ENCODE data around the gene PRDM4. TPM values are rescaled to one million over a fixed set of nuclear protein-coding genes. Genes with fewer than 3 reads are reported as not detected.
"Not testable (repeated sequence)": the region's sequence is repeated elsewhere in the genome, so short reads cannot be mapped to it uniquely, and the experiment has no call there.

PRDM4 gene
- total RNA-seq, 2 experiments from 2014 or later, result 30.6 TPM

GRCh38 chr12:107775093-107775721 is 14.3 kb upstream of the PRDM4 start:
- ChIA-PET CTCF (interaction anchor here (1.1 kb wide), 1 partner anchor 110 kb away, joined by 3 read pairs; no protein-coding TSS in a partner anchor), POLR2A (no interaction called here)

DNA sequence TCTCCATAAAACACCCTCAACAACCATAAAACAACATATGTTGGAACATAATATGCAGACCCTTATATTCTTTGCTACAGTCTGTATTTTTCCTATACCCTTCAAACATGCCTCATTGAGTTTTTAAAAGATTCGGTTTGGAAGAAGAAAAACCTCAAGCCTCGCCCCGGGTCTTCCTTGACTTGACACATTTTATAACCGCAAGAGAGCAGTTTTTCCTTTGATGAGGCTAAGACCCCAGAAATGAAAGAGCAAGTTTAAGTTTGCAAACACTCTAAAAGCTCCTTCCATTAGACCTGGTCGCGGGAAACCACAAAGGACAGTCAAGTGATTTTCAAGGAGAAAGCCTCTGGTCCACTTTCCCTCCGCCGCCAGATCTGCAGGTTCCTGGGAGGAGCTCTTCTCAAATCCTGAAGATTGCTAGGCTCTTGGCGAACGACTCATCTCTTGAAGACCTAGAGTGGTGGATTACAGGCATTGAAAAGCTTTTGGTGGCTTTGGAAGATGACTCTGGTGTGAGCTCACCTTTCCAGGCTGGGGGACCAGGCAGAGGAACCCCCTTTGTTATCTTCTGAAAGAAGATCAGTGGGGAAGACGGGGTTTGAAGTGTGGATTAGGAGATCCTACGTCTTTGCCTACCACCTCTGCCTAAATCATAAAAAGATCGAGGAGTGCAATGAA is 13.6 kb upstream of the PRDM4 start, which contains the start of gene ASCL4:
ASCL4 (plus strand) TSS at position 356 of the 681 bp plus-strand sequence. CDS start 515 bp downstream, outside the sequence.
- ChIA-PET CTCF (interaction anchor here (1.1 kb wide), 1 partner anchor 111 kb away, joined by 3 read pairs; no protein-coding TSS in a partner anchor), POLR2A (no interaction called here)

DNA sequence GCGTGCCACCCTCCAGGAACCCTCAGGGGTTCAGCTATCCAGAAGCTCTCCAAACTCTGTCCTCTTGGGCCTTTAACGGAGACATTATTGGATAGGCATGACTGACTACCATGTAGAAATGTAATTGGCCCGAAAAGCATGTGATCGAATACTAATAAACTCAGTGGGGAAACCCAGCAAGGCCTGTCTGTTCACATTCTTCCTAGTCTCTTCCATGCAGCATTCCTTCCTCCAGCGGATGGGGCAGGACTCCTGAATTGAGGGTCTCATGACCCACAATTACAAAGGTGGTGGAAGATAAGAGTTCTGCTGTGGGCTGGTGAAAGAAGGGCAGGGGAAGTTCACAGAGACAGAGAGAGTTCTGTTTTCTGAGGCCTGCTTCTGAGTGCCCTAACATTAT is 6.5 kb upstream of the PRDM4 start:
- CTCF ChIA-PET, result no interaction called here

DNA sequence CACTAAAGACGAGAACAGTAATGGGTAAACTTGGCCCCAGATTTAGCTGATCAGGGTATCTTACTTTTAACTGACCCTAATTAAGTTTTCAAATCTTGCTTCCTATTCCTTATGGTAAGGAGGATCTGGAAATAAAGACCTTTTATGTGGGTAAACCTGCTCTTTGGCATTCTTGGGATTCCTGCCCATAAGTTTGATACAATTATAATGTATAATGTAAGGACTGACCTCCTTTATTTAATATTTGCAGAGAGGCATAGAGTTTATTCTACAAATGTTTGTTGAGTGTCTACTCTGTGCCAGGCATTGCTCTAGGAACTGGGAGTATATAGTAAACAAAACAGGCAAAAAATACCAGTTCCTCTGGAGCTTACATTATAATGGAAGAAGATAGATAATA is 4.4 kb upstream of the PRDM4 start:
- ChIA-PET CTCF (no interaction called here), POLR2A (no interaction called here)

More for the DNA sequence above, 6.5 kb upstream of the PRDM4 start:
- POLR2A ChIA-PET, result no interaction called here

GRCh38 chr12:107764626-107765025 is 3.7 kb upstream of the PRDM4 start:
- CTCF ChIA-PET, result no interaction called here

DNA sequence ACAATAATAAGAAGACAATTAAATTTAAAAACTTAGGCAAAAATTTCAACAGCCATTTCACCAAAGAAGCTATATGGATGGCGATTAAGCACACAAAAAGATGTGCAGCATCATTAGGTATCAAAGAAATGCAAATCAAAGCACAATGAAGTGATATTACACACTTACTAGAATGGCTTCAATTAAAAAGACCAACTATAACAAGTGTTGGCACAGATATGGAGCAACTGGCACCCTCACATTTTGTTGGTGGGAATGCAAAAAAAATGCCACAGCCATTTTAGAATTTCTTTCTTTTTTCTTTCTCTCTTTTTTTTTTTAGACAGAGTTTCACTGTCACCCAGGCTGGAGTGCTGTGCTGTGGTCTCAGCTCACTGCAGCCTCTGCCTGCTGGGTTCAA is 1.9 kb upstream of the PRDM4 start:
- POLR2A ChIA-PET, result no interaction called here
- CTCF ChIA-PET, result no interaction called here

More at GRCh38 chr12:107764626-107765025, 3.7 kb upstream of the PRDM4 start:
- POLR2A ChIA-PET, result no interaction called here

DNA sequence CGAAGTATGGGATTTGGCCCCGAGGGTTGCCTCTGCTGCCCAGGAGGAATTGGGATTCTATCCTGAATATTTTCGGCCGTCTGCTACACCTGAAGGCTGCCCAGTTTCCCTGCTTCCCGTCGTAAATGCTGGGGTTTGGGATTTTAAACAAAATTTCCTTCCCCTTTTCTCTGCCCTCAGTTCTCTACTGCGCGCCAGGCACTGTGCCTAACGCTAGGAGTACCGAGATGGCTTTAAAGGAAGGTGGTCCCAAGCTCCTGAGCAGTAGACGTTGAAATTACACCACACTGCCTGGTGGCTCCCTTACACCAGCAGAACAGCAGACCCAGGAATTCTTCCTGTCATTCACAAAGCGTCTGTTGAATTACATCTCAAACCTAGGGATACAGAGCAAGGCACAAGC is 566 bp upstream of the PRDM4 start:
- ChIA-PET CTCF (no interaction called here), POLR2A (no interaction called here)

- ChIA-PET POLR2A (no interaction called here), CTCF (no interaction called here)
Measured at GRCh38 chr12:107760207-107760808, 629 bp downstream of the PRDM4 start.

- ChIA-PET POLR2A (no interaction called here), CTCF (no interaction called here)
Measured at GRCh38 chr12:107759410-107759809, 1.5 kb downstream of the PRDM4 start.

- CTCF ChIA-PET, result no interaction called here
- POLR2A ChIA-PET, result no interaction called here
Measured at GRCh38 chr12:107749083-107749482, 11.9 kb downstream of the PRDM4 start.

GRCh38 chr12:107748472-107748871 is 12.5 kb downstream of the PRDM4 start:
- POLR2A ChIA-PET, result no interaction called here
- CTCF ChIA-PET, result no interaction called here

DNA sequence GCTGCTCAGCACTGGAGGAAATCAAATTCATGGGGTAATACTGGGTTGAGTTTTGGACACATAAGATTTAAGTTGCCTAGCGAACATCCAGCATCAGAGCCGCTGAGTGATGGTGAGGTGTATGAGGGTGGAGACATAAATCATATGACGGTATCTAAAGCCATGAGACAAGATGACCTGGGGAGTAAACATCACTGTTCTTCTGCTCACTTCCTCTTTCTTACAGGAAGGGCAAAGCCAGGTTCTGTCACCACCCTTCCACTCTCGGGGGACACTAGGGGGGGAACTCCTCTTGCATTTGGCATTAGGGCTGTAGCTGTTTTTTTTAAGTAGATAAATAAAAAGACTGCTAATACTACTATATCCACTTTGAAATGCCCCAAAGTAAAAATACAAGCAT is 24.0 kb downstream of the PRDM4 start:
- CTCF ChIA-PET, result interaction anchor here (0.8 kb wide), 1 partner anchor 22 kb away, joined by 3 read pairs; no protein-coding TSS in a partner anchor
- POLR2A ChIA-PET, result no interaction called here

- POLR2A ChIA-PET, result no interaction called here
- CTCF ChIA-PET, result no interaction called here
Measured at GRCh38 chr12:107735763-107736162, 25.2 kb downstream of the PRDM4 start.

DNA sequence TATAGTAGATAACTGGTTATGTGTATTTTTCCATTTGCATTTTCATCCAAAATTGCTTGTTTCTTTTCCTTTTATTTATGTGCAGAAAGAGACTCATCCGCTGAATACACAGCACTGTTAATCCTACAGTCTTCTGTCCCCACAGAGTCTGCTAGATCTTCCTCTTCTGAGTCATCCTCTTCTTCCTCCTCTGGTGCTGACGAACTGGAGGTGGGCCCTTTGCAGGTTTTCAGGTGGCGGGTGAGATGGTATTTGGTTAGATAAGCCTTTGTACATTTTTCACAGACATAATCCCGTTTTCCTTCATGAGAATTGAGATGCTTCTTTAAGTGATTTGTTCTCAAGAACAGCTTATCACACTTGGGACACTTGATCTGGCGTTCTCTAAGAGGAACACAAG is 26.8 kb downstream of the PRDM4 start:
- ChIA-PET POLR2A (no interaction called here), CTCF (no interaction called here)

- ChIA-PET POLR2A (no interaction called here), CTCF (no interaction called here)
Measured at GRCh38 chr12:107732365-107732764, 28.6 kb downstream of the PRDM4 start.

DNA sequence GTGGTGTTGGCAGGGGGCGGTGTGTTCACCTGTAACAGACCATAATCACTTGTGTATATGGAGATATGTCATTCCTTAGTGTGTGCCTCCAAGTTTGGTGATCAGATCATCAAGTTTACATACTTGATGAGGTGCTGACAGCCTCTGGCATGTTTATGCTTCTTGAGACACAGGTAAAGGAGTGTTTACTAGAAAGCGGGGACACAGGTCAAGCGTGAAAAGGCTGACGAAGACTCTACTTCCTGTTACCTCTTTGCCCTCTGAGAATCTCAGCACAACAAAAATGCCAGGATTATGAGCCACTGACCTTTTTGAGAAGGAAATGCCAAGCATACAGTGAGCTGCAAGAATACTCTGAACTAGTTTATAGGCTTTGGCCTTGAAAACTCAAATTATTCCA is 29.6 kb downstream of the PRDM4 start:
- ChIA-PET CTCF (no interaction called here), POLR2A (no interaction called here)

DNA sequence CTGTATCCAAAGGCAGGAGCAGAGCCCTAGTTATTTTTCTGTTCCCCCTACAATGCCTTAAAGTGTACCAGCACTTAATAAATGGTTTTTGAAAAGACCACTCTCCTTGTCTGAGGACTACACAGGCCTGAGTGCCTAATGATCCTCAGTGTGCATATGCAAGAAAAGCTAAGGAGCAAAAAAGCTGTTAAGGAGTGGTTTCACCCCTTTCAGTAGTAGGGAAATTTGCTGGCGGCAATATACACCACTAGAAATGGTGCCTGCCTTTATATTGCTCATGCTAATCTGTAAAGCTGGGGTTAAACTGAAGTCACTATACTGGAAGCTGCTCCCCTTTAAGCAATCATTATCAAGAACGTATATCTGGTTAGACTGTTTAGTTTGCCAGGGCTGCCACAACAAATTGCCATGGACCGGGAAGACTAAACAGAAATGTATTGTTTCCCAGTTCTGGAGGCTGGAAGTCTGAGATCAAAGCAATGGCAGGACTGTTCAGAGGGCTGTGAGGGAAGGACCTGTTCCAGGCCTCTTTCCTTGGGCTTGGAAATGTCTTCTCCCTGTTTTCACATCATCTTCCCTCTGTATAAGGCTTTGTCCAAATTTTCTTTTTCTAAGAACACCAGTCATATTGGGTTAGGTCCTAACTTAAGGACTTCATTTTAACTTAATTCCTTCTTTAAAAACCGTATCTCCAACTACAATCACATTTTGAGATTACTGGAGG is 30.2 kb downstream of the PRDM4 start:
- ChIA-PET POLR2A (no interaction called here), CTCF (no interaction called here)

GRCh38 chr12:107727742-107728141 is 33.2 kb downstream of the PRDM4 start:
- CTCF ChIA-PET, POLR2A ChIA-PET: not testable (repeated sequence)

DNA sequence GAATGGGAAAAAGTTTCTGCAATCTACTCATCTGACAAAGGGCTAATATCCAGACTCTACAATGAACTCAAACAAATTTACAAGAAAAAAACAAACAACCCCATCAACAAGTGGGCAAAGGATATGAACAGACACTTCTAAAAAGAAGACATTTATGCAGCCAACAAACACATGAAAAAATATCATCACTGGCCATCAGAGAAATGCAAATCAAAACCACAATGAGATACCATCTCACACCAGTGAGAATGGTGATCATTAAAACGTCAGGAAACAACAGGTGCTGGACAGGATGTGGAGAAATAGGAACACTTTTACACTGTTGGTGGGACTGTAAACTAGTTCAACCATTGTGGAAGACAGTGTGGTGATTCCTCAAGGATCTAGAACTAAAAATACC is 33.6 kb downstream of the PRDM4 start:
- POLR2A ChIA-PET, CTCF ChIA-PET: not testable (repeated sequence)

DNA sequence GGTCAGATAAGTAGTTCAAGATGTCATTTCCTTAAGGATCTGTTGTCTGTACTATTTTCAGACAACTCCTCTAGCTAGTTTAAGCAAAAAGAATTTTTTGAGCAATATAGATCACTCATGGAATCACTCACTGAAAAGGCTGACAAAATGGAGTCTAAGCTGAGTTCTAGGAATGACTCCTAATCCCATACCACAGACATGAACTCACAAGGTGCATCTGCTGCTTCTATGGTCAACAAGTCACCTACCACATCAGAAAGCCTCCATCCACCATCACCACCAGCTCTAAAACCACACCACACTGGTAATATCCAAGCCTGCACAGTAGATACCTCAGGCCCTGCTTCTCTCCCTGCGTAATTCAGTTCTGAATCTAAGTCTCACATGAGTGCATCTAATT is 42.3 kb downstream of the PRDM4 start:
- CTCF ChIA-PET, result no interaction called here

GRCh38 chr12:107715780-107716179 is 45.2 kb downstream of the PRDM4 start:
- CTCF ChIA-PET, result no interaction called here
- POLR2A ChIA-PET, result no interaction called here

More for the DNA sequence above, 42.3 kb downstream of the PRDM4 start:
- POLR2A ChIA-PET, result no interaction called here

Data from activated CD8-positive, alpha-beta memory T cell treated with anti-CD3 and anti-CD28 coated beads for 36 hours (primary cell).